GM12878 (cell line): Measurements from ENCODE around the gene TP73. TPM values are rescaled to one million over a fixed set of nuclear protein-coding genes. Genes with fewer than 3 reads are reported as not detected.

Experiments used
- ASH2L ChIP-seq: fragments of 300-600, 200-600 bp; sonication (generic); IDR thresholded peaks from 2 replicates; pipeline ENCODE4 v1.6.1; 2017; ENCODE audit warnings: low read depth, mild to moderate bottlenecking, borderline replicate concordance
- BACH1 ChIP-seq: fragments of 450-650 bp; IDR thresholded peaks from 2 replicates; pipeline ENCODE4 v1.6.1; 2017; ENCODE audit warnings: mild to moderate bottlenecking, borderline replicate concordance
- CHD2 ChIP-seq: IDR thresholded peaks from 2 replicates; pipeline ENCODE4 v1.6.1; 2011; ENCODE audit warnings: low read depth, low read length, improper control_type of control experiment, borderline replicate concordance
- EGR1 ChIP-seq, 2 experiments: IDR thresholded peaks; 1 replicate in 1 of 2; 2 replicates in 1 of 2; pipeline ENCODE4 v1.6.1; 2011 to 2012; ENCODE audit warnings: low read depth in 2 of 2, low read length in 2 of 2, borderline replicate concordance in 1 of 2, mild to moderate bottlenecking in 1 of 2, moderate library complexity in 1 of 2
- ELK1 ChIP-seq: IDR thresholded peaks from 2 replicates; pipeline ENCODE4 v1.6.1; 2012; ENCODE audit warnings: low read depth, low read length, improper control_type of control experiment
- GABPA ChIP-seq: IDR thresholded peaks from 2 replicates; pipeline ENCODE4 v1.6.1; 2014; ENCODE audit warnings: antibody characterized with exemption, low read depth, mild to moderate bottlenecking, inconsistent platforms
- IKZF1 ChIP-seq: fragments of 450-650 bp; conservative IDR thresholded peaks from 2 replicates; pipeline ENCODE4 v1.6.1; 2017; ENCODE audit warnings: antibody characterized with exemption, mild to moderate bottlenecking
- JUND ChIP-seq: IDR thresholded peaks from 2 replicates; pipeline ENCODE4 v1.6.1; 2012; ENCODE audit warnings: low read depth, mild to moderate bottlenecking, low read length, improper control_type of control experiment, moderate library complexity
- NR2C1 ChIP-seq: fragments of 450-650 bp; IDR thresholded peaks from 2 replicates; pipeline ENCODE4 v1.6.1; 2017; ENCODE audit warnings: antibody characterized with exemption, mild to moderate bottlenecking, moderate library complexity
- PML ChIP-seq: IDR thresholded peaks from 2 replicates; pipeline ENCODE4 v1.6.1; 2012; ENCODE audit warnings: low read length, inconsistent platforms
- POLR2A ChIP-seq: IDR thresholded peaks from 2 replicates; pipeline ENCODE4 v1.6.1; 2011; ENCODE audit warnings: low read depth, mild to moderate bottlenecking, low read length
- RB1 ChIP-seq: fragments of 450-650 bp; formaldehyde crosslinking; IDR thresholded peaks from 2 replicates; pipeline ENCODE4 v1.6.1; 2017; ENCODE audit warnings: mild to moderate bottlenecking, borderline replicate concordance
- RCOR1 ChIP-seq: conservative IDR thresholded peaks from 2 replicates; pipeline ENCODE4 v1.6.1; 2012; ENCODE audit warnings: low read depth, low read length, improper control_type of control experiment
- SMAD5 ChIP-seq: IDR thresholded peaks from 2 replicates; pipeline ENCODE4 v1.6.1; 2016; ENCODE audit warnings: antibody characterized with exemption, low read depth
- STAT3 ChIP-seq: IDR thresholded peaks from 2 replicates; pipeline ENCODE4 v1.6.1; 2011; ENCODE audit warnings: low read depth, low read length, improper control_type of control experiment
- TAF1 ChIP-seq: IDR thresholded peaks from 2 replicates; pipeline ENCODE4 v1.6.1; 2011; ENCODE audit warnings: mild to moderate bottlenecking, low read depth, low read length, borderline replicate concordance
- YBX1 ChIP-seq: fragments of 450-650 bp; IDR thresholded peaks from 2 replicates; pipeline ENCODE4 v1.6.1; 2016; ENCODE audit warnings: antibody characterized with exemption
- polyA plus RNA-seq, 11 experiments: library from polyadenylated mRNA; depleted of rRNA in 4 of 11; unstranded in 6 of 11; stranded (reverse) in 5 of 11; fragments of >200 nt; fragmentation: Nextera tagmentation in 4 of 11; fragmentation: Illumina TruSeq in 1 of 11; extraction: Ambion mirVana in 4 of 11; extraction: Trizol in 1 of 11; gene quantifications; 1 replicate in 1 of 11; 2 replicates in 10 of 11; pipeline versions ENCODE4 v1.2.1 to v1.2.3, GENCODE V29; 2011 to 2016; ENCODE audit warnings: inconsistent platforms in 2 of 11, missing spikeins in 2 of 11, low read depth in 1 of 11
- total RNA-seq, 4 experiments: library from RNA; depleted of rRNA in 3 of 4; stranded (reverse); fragments of >200 nt in 3 of 4; fragmentation: Illumina TruSeq in 1 of 4; extraction: Trizol in 1 of 4; gene quantifications; 2 replicates each; pipeline versions ENCODE4 v1.2.1 to v1.2.3, GENCODE V29; 2013 to 2021
- TF ChIP-seq, protein P1 (sequence below): fragments of 450-650 bp; conservative IDR thresholded peaks from 2 replicates; pipeline ENCODE4 v1.6.1; 2017; ENCODE audit warnings: mild to moderate bottlenecking, moderate library complexity
- TF ChIP-seq, protein P2 (sequence below): fragments of 450-650 bp; formaldehyde crosslinking; IDR thresholded peaks from 2 replicates; pipeline ENCODE4 v1.4.0; 2020; ENCODE audit warnings: mild to moderate bottlenecking, moderate library complexity
- TF ChIP-seq, protein P3 (sequence below): fragments of 450-650 bp; IDR thresholded peaks from 2 replicates; pipeline ENCODE4 v1.6.1; 2017; ENCODE audit warnings: mild to moderate bottlenecking, moderate library complexity

TP73 gene
- total and polyA plus RNA-seq, 10 of the 15 experiments (the other 5 are each of a cell fraction or from before 2014, with no cell fraction given) = 0.08 to 54.2 (median 14.9) TPM

GRCh38 chr1:3746830-3747521 is 94.7 kb downstream of the TP73 start (continued):
- TF ChIP-seq, protein P1, sequence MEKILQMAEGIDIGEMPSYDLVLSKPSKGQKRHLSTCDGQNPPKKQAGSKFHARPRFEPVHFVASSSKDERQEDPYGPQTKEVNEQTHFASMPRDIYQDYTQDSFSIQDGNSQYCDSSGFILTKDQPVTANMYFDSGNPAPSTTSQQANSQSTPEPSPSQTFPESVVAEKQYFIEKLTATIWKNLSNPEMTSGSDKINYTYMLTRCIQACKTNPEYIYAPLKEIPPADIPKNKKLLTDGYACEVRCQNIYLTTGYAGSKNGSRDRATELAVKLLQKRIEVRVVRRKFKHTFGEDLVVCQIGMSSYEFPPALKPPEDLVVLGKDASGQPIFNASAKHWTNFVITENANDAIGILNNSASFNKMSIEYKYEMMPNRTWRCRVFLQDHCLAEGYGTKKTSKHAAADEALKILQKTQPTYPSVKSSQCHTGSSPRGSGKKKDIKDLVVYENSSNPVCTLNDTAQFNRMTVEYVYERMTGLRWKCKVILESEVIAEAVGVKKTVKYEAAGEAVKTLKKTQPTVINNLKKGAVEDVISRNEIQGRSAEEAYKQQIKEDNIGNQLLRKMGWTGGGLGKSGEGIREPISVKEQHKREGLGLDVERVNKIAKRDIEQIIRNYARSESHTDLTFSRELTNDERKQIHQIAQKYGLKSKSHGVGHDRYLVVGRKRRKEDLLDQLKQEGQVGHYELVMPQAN = peak; percentile 67; the same call in 1 of the 2 replicates
- TF ChIP-seq SMAD5 (no peak), ELK1 (peak; percentile 94), GABPA (peak; percentile 89), STAT3 (no peak), TAF1 (0 out of 2 replicates have a peak, but pooled peaks have one; percentile 25), PML (no peak), JUND (no peak), BACH1 (no peak), CHD2 (no peak), IKZF1 (peak; percentile 36), POLR2A (peak; percentile 57), YBX1 (no peak), EGR1 (IDR thresholded peaks at IDR 0.05; ENCODE audit: borderline replicate concordance in 1 of 2, low read depth in 2 of 2, low read length in 2 of 2) (no peak), ASH2L (no peak), NR2C1 (peak; percentile 96), RCOR1 (no peak), RB1 (no peak)
- TF ChIP-seq, protein P2, sequence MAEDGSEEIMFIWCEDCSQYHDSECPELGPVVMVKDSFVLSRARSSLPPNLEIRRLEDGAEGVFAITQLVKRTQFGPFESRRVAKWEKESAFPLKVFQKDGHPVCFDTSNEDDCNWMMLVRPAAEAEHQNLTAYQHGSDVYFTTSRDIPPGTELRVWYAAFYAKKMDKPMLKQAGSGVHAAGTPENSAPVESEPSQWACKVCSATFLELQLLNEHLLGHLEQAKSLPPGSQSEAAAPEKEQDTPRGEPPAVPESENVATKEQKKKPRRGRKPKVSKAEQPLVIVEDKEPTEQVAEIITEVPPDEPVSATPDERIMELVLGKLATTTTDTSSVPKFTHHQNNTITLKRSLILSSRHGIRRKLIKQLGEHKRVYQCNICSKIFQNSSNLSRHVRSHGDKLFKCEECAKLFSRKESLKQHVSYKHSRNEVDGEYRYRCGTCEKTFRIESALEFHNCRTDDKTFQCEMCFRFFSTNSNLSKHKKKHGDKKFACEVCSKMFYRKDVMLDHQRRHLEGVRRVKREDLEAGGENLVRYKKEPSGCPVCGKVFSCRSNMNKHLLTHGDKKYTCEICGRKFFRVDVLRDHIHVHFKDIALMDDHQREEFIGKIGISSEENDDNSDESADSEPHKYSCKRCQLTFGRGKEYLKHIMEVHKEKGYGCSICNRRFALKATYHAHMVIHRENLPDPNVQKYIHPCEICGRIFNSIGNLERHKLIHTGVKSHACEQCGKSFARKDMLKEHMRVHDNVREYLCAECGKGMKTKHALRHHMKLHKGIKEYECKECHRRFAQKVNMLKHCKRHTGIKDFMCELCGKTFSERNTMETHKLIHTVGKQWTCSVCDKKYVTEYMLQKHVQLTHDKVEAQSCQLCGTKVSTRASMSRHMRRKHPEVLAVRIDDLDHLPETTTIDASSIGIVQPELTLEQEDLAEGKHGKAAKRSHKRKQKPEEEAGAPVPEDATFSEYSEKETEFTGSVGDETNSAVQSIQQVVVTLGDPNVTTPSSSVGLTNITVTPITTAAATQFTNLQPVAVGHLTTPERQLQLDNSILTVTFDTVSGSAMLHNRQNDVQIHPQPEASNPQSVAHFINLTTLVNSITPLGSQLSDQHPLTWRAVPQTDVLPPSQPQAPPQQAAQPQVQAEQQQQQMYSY = no peak
- TF ChIP-seq, protein P3, sequence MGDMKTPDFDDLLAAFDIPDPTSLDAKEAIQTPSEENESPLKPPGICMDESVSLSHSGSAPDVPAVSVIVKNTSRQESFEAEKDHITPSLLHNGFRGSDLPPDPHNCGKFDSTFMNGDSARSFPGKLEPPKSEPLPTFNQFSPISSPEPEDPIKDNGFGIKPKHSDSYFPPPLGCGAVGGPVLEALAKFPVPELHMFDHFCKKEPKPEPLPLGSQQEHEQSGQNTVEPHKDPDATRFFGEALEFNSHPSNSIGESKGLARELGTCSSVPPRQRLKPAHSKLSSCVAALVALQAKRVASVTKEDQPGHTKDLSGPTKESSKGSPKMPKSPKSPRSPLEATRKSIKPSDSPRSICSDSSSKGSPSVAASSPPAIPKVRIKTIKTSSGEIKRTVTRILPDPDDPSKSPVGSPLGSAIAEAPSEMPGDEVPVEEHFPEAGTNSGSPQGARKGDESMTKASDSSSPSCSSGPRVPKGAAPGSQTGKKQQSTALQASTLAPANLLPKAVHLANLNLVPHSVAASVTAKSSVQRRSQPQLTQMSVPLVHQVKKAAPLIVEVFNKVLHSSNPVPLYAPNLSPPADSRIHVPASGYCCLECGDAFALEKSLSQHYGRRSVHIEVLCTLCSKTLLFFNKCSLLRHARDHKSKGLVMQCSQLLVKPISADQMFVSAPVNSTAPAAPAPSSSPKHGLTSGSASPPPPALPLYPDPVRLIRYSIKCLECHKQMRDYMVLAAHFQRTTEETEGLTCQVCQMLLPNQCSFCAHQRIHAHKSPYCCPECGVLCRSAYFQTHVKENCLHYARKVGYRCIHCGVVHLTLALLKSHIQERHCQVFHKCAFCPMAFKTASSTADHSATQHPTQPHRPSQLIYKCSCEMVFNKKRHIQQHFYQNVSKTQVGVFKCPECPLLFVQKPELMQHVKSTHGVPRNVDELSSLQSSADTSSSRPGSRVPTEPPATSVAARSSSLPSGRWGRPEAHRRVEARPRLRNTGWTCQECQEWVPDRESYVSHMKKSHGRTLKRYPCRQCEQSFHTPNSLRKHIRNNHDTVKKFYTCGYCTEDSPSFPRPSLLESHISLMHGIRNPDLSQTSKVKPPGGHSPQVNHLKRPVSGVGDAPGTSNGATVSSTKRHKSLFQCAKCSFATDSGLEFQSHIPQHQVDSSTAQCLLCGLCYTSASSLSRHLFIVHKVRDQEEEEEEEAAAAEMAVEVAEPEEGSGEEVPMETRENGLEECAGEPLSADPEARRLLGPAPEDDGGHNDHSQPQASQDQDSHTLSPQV = no peak
